Choroid plexus epithelial cell (primary cell): ENCODE measurements around the gene MAP4K2.
"Not testable (repeated sequence)": the region's sequence is repeated elsewhere in the genome, so short reads cannot be mapped to it uniquely, and the experiment has no call there.

Experiments used
- DNase-seq: peaks from one replicate; pipeline ENCODE4 v3.0.0-alpha.2; 2010; ENCODE audit warnings: low read depth
- H3K4me3 ChIP-seq: 2 replicates; pipeline ENCODE4 v1.5.1; 2011; ENCODE audit warnings: low read depth, mild to moderate bottlenecking, control low read depth, low read length, moderate library complexity
- TF ChIP-seq, protein P1 (sequence below): conservative IDR thresholded peaks from 2 replicates; pipeline ENCODE4 v1.5.1; 2011; ENCODE audit warnings: low read depth, mild to moderate bottlenecking, control low read depth, inconsistent platforms, low read length, moderate library complexity

The MAP4K2 gene

DNA sequence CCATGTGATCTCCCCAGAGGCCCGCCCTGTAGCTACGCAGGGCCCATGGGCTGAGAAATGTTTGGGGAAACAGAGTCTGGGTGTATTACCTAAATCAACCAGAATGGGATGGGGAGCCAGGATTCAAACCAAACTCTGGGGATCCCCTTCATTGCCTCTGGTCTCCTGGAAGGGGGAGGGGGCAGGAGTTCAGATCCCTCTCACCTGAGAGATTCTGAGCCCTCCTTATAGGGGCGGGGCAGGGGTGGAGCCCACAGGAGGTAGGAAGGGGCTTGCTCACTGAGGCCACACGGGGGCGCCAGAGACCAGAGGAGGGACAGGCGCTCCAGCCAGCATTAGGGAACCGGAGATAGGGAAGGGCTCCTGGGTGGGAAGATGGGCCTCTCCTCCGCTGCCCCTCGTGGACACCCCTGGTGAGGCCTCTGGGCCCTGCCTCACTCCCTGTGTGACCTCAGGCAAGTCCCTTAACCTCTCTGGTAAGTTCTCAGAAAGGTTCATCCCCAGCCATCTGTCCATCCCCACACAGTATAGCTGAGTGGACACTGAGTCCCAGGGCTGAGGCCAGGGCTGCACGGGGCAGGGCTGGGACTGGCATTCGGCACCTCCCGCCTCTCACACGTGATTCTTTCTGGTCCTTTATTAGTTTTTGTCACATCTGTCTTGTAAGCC, 44.1 kb upstream of the MAP4K2 start:
- no peak overlapping the region for H3K4me3 ChIP-seq
- TF ChIP-seq, protein P1, sequence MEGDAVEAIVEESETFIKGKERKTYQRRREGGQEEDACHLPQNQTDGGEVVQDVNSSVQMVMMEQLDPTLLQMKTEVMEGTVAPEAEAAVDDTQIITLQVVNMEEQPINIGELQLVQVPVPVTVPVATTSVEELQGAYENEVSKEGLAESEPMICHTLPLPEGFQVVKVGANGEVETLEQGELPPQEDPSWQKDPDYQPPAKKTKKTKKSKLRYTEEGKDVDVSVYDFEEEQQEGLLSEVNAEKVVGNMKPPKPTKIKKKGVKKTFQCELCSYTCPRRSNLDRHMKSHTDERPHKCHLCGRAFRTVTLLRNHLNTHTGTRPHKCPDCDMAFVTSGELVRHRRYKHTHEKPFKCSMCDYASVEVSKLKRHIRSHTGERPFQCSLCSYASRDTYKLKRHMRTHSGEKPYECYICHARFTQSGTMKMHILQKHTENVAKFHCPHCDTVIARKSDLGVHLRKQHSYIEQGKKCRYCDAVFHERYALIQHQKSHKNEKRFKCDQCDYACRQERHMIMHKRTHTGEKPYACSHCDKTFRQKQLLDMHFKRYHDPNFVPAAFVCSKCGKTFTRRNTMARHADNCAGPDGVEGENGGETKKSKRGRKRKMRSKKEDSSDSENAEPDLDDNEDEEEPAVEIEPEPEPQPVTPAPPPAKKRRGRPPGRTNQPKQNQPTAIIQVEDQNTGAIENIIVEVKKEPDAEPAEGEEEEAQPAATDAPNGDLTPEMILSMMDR, result peak; percentile 94
- DNase-seq, result peak; percentile 89

DNA sequence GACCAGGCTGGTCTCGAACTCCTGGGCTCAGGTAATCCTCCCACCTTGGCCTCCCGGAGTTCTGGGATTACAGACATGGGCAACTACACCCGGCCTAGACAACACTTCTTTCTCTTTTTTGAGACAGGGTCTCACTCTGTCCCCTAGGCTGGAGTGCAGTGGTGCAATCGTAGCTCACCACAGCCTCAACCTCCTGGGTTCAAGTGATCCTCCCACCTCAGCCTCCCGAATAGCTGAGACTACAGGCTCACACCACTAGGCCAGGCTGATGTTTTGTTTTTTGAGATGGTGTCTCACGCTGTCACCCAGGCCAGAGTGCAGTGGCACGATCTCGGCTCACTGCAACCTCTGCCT, 42.7 kb upstream of the MAP4K2 start:
- not testable (repeated sequence) for H3K4me3 ChIP-seq, DNase-seq

DNA sequence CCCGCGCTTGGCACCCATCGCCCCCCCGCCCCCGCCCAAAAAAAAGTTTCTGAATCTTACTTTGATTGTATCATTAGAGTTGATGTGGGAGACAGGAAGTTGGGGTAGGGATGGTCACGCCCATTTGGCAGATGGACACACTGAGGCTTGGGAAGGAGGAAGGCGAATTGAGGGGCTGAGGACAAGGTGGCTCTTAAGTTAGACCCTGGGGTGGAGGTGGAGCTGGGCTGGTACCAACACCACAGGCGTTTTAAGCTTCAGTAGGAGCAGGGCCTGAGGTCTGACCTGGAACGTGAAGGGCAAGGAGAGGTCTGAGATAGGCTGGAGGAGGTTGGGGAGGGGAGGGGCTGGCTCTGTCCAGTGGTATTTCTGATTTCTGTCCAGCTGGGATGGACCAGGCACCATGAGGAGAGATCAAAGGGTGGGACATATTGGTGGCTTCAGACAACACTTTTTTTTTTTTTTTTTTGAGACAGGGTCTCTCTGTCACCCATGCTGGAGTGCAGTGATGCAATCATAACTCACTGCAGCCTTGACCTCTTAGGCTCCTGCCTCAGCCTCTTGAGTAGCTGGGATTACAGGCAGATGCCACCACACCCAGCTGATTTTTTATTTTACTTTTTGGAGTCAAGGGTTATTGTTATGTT, 42.2 kb upstream of the MAP4K2 start:
- H3K4me3 ChIP-seq, result no peak overlapping the region
- TF ChIP-seq, protein P1, result no peak
- DNase-seq, result no peak

DNA sequence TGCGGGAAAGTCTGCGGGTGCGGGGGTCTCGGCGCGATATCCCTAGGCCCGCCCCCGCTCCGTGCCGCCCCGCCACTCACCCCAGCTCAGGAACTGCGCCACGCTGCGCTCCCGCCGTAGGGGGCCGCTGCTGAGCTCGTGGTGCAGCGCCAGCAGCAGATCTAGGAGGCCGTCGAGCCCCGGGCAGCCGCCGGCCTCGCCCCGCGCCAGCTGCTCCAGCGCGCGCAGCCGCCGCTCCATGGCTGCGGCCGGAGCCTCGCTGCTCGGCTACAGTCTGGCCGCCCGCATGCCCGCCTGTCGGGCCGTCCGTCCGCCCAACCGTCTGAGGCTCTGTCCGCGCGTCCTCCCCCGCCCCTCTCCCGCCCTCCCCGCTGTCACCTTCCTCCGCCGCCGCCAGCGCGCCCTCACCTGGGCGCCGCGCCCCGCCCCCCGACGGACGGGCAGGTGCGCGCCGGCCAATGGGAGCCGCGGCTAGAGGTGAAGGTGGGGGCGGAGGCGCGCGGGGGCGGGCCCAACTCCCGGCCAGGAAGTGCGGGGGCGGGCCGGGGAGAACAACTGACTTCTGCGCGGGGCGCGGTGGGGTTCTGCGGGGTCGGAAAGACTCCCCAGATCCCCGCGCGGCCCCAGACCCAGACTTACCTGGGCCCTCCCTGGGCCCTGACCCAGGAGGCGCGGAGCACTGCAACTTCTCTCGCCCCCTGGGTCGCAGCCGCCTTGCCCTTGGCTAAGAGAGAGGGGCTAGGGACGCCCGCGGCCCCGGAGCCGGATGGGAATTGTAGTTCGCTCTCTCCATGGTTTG, 41.5 kb upstream of the MAP4K2 start, which contains the start of gene CDC42BPG:
TSS of gene CDC42BPG (minus strand) at position 324 of the 799 bp plus-strand sequence. CDS start at position 240, 84 bp downstream.
- TF ChIP-seq, protein P1, result peak; percentile 55
- H3K4me3 ChIP-seq, result peak within 1 kb of the TSS; percentile 44
- peak; percentile 69 for DNase-seq

- TF ChIP-seq, protein P1, result no peak
- DNase-seq, result no peak
- H3K4me3 ChIP-seq, result peak overlapping the region; percentile 44
Measured at GRCh38 chr11:64843686-64844329, 40.8 kb upstream of the MAP4K2 start.

DNA sequence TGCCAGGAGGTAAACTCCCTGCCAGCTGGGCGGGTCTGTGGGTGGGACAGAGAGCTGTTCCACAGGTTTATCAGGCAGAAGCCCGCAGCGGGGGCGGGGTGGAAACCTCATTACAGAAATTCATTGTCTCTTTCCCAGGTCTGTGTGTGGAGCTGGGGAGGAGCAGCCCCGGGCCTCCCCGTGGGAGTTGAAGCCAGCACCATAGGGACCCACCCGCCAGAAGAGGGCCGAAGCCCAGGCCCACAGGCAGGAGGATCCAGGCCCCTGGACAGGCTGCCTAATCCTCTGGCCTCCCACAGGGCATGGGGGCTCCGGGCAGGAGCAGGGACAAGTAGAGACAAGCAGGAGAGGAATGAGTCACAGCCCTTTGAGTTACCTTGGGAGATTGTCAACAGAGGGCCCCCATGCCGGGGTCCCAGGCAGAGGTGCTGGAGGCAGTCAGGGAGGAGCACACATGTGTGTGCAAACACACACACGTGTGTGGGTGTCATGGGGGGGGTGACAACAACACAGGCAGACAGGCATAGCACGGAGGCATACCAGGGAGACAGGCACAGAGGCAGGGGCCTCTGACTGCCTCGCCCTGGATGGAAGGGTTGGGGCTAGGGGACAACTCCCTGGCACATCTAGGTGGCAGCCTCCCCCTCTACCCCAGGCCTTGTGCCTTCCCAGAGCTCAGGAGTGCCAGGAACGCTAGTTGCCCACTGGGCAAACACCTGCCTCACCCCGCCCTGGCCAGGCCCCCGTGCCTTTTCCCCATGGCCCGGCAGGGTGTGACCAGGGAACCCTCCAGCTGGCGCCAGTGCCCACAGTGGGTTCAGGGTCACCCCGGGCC, 40.1 kb upstream of the MAP4K2 start:
- H3K4me3 ChIP-seq, result no peak overlapping the region
- TF ChIP-seq, protein P1, result no peak
- no peak for DNase-seq
